Activated gamma-delta T cell (primary cell): ENCODE measurements around the gene GALNT2.

Experiments
- DNase-seq: peaks from one replicate; lab custom pipeline; 2025; lab: John Stamatoyannopoulos, UW

GALNT2 gene

DNA sequence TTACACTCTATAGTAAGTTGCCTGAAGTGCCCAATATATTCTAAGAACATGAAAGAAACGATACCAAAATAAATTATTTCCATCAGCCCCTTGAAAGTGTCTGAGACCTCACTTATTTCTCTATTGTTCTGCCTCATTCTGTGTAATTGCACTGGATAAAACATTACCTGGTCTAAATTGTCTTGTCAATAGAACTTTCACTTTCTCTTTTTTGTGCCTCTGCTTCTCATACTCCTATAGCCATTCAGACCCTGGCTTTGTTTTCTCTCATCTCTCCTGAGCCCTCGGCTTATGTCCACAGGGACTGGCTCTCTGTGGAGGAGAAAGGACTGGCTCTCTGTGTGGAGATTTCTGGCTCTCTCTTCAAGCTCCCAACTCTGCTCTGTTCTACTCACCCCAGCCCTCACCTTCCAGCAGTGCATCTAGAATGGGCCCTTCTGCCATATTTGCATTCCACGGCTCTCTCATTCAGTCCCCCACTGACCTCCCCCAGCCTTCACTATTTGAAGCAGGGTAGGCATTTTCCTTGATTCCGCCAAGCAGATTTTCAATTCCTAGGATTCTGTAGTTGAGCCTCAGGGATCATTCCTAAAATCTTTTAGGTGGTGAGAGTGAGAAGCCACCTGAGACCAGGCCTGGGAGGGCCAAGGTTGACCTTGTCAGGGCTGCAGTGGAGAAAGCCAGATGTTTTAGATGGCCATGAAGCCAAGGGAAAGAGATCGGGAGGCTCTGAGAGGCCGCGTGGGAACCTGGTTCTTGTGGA, 15.9 kb upstream of the GALNT2 start:
- DNase-seq = no peak

GRCh38 chr1:230052018-230052417, 15.0 kb upstream of the GALNT2 start:
- DNase-seq = no peak

DNA sequence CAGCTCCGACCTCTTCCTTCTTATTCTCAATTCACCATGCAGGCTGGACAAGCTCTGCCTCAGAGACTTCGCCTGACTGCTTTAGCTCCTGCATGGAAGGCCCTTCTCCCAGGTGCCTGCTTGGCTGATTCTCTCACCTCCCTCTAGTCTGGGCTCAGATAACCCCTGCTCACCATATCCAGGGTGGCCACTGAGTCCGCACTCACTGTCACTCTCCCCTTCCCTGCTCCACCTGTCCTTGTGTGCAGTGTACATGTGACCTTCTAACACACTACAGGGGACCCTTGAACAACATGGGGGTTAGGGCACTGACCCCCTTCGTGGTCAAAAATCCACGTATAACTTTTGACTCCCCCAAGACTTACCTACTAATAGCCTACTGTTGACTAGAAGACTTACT, 14.4 kb upstream of the GALNT2 start:
- no peak for DNase-seq

DNA sequence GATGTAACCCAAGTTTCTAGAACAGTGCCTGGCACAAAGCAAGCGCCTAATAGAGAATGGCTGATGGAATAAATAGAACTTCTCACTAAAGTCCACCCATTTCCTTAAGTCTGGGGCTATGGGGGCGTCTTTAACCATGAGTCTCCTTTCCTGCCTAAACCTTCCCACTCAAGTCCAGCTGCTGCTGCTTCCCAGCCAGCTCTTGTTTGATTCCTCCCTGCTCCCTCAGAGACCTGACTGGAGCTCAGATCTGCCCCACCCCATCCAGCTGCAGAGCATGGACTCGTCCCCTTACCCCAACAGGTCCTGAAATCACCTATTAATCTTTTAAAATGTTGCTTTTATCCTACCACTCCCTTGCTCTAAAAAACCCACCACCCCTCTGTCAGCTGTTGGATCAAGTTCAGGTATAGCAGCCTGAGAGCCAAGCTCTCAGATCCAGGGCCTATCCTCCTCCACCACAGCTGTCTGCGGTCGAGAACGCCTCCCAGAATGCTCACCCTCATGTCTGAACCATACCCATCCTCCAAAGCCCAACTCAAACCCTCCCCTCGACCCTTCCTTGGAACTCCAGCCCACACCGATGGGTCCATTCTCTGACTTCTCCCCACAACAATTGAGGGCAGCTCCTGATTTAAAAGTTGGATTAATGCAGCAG, 12.8 kb upstream of the GALNT2 start:
- DNase-seq = no peak

GRCh38 chr1:230056098-230056497, 10.9 kb upstream of the GALNT2 start:
- DNase-seq = no peak

- DNase-seq = no peak
Observed at GRCh38 chr1:230057100-230057499, 9.9 kb upstream of the GALNT2 start.

- no peak for DNase-seq
Observed at GRCh38 chr1:230057681-230058565, 9.1 kb upstream of the GALNT2 start.

- no peak for DNase-seq
Observed at GRCh38 chr1:230058626-230059025, 8.4 kb upstream of the GALNT2 start.

GRCh38 chr1:230061801-230062200, 5.2 kb upstream of the GALNT2 start:
- DNase-seq = no peak

GRCh38 chr1:230062521-230062920, 4.5 kb upstream of the GALNT2 start:
- DNase-seq = no peak

GRCh38 chr1:230064283-230064682, 2.8 kb upstream of the GALNT2 start:
- DNase-seq = no peak

GRCh38 chr1:230065161-230065560, 1.9 kb upstream of the GALNT2 start:
- DNase-seq = no peak

GRCh38 chr1:230065571-230065970, 1.5 kb upstream of the GALNT2 start:
- no peak for DNase-seq

GRCh38 chr1:230066031-230066430, 1.0 kb upstream of the GALNT2 start:
- DNase-seq = no peak

DNA sequence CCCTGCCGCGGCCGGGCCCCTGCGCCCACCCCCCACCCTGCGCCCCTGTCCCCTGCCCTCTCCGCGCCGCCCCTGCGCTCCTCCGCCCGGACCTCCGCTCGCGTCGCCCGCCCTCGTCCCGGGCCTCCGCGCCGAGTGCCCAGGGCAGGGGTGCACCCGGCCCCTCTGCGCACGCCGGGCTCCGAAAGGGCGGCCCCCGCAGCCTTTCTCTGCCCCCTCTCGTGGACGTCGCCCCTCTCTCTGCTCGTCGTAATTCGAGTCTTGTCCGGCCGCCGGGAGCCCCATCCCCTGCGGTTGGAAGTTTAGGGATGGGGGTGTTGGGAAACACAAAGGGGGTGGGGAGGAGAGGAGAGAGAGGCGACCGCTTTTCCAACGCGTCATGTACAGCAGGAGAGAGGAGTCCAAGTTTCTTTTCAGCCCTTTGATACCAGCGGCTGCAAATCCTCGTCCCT, 407 bp downstream of the GALNT2 start:
- DNase-seq = no peak

GRCh38 chr1:230067871-230068620, 1.0 kb downstream of the GALNT2 start:
- DNase-seq = peak; percentile 29

DNA sequence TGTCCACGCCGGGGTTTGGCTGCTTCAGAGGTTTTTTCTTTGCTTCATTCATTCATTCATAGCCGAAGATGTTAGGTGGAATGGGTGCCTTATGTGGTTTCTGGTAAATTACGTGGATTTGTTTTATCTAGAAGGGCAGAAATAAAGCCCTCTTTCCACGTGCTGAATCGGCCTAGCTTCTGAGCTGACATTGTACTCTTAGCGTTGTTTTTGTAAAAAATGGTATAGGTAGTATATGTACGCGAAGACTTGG, 1.5 kb downstream of the GALNT2 start:
- DNase-seq = no peak

- DNase-seq = no peak
Observed at GRCh38 chr1:230068952-230069684, 2.1 kb downstream of the GALNT2 start.

GRCh38 chr1:230069796-230070195, 2.8 kb downstream of the GALNT2 start:
- DNase-seq = no peak

DNA sequence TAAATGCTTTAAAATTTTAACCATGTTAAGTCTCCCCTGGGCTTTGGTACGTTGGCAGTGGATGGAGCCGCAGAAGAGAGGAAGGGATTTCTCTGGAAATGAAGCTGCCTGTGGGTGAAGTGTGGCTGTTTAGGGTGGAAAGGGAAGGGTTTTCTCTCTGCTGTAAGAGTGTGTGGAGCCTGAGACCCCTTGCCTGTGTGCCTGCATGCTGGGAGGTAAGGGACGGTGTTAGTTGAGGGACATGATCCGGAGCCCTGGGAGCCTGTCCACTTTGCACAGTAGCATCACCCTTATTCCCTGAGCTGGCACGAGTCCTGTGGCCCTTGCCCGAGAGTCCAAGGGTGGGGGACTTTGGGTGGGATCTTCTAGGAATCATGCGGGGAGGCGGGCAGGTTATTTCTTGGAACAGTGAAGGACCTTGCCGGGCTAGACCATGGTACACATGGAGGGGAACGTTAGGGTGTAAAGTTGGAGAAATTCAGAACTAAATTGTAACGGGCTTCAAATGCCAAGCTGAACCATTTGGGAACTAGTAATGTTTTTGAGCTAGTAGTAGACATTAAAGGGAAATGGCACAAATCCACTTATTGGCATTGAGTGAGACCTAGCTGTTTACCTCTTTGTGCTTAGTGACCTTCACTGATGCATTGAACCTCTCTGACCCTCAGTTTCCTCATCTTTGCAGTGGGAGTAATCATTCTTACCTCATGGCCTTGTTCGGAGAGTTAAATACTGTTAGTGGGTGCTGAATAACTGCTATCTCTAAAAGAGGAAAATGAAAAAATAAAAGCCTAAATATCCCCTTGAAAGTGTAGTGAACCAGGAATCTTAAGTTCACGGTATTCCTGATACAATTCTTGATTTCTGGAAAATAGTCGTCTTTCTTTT, 3.5 kb downstream of the GALNT2 start:
- no peak for DNase-seq
